Measurements from ENCODE around the gene RNF217. TPM values are rescaled to one million over a fixed set of nuclear protein-coding genes. Genes with fewer than 3 reads are reported as not detected.

Gene RNF217
- total RNA-seq, 3 donors from 2014 or later = 11.6 to 47.3 (median 15.0) TPM

- ATAC-seq (no peak), DNase-seq (no peak)
- Histone ChIP-seq H3K9me3 (no peaks in the 10 kb centered on the region), H3K36me3 (ENCODE audit: low read depth) (no peaks in the 10 kb centered on the region), H3K4me3 (no peak overlapping the region), H3K4me1 (ENCODE audit: low read depth) (no peaks in the 10 kb centered on the region)
- intact Hi-C loops (cut with DNase I, micrococcal nuclease) = no loop called here
- TF ChIP-seq CTCF (IDR thresholded peaks at IDR 0.05) = no peak
These were observed 14.2 kb upstream of the RNF217 start for GRCh38 chr6:124947971-124948451.

DNA sequence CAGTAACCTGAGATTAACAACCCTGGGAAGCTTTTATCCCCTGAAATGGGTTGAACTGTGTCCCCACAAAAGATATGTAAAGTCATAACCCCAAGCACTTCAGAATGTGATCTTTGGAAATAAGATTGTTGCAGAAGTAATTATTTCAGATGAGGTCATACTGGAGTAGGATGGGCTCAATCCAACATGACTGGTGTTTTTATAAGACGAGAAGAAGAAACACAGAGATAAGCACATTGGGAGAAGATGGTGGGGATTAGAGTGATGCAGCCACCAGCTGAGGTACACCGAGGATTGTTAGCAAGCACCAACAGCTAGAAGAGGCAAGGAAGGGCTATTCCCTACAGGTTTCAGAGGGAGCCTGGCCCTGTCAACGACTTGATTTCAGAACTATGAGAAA is 12.5 kb upstream of the RNF217 start:
- DNase-seq (no peak), ATAC-seq (no peak)
- intact Hi-C loops (cut with DNase I, micrococcal nuclease) = no loop called here
- TF ChIP-seq CTCF (IDR thresholded peaks at IDR 0.05) = no peak
- H3K4me1 ChIP-seq (ENCODE audit: low read depth) = no peaks in the 10 kb centered on the region
- H3K9me3 ChIP-seq = no peaks in the 10 kb centered on the region
- H3K36me3 ChIP-seq (ENCODE audit: low read depth) = no peaks in the 10 kb centered on the region
- no peak overlapping the region for H3K4me3 ChIP-seq

DNA sequence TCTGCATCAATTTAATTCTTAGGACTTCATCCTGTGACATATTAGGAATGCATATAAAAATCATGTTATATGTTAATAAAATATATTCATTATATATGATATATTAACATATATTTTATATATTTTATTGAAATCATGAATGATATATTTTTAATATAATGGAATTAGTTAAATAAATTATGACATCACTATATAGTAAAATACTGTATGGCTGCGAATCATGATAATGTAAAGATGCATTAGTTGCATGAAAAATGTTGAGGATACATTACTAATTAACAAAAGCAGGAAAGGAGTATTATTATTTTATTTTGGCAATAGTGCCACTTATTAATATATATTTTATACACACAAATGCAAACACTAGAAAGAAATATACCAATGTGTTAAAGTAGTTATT is 8.4 kb upstream of the RNF217 start:
- no peak for TF ChIP-seq CTCF (IDR thresholded peaks at IDR 0.05)
- Histone ChIP-seq H3K4me3 (no peak overlapping the region), H3K4me1 (ENCODE audit: low read depth) (no peaks in the 10 kb centered on the region), H3K9me3 (no peaks in the 10 kb centered on the region), H3K36me3 (ENCODE audit: low read depth) (no peaks in the 10 kb centered on the region)
- intact Hi-C loops (cut with DNase I, micrococcal nuclease) = no loop called here
- ATAC-seq = no peak
- no peak for DNase-seq

GRCh38 chr6:124955108-124955856 is 7.0 kb upstream of the RNF217 start:
- Histone ChIP-seq H3K36me3 (ENCODE audit: low read depth) (no peaks in the 10 kb centered on the region), H3K4me1 (ENCODE audit: low read depth) (no peaks in the 10 kb centered on the region), H3K4me3 (no peak overlapping the region), H3K9me3 (no peaks in the 10 kb centered on the region)
- DNase-seq (no peak), ATAC-seq (no peak)
- no peak for TF ChIP-seq CTCF (IDR thresholded peaks at IDR 0.05)
- intact Hi-C loops (cut with DNase I, micrococcal nuclease) = no loop called here

DNA sequence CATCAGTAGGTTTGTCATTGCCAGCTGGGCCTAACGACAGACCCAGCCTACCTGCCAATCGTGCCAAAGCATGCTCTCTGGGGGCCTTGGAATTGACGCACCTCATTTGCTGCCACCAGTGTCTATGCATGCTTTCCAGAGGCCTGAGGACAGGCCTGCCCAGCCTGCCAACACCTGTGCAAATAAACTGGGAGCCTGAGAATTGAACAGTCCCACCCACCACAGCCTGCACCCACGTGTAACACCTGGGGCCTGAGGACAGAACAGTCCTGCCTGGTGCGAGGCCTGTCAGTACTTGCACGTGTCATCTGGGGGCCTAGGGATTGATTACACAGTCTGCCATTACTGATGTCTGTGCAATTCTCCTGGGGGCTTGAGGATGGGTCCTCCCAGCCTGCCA is 6.2 kb upstream of the RNF217 start:
- Histone ChIP-seq H3K4me1 (ENCODE audit: low read depth) (no peaks in the 10 kb centered on the region), H3K4me3 (no peak overlapping the region), H3K9me3 (no peaks in the 10 kb centered on the region), H3K36me3 (ENCODE audit: low read depth) (no peaks in the 10 kb centered on the region)
- no peak for TF ChIP-seq CTCF (IDR thresholded peaks at IDR 0.05)
- no peak for ATAC-seq
- no peak for DNase-seq
- intact Hi-C loops (cut with DNase I, micrococcal nuclease) = no loop called here

Data from mucosa of descending colon (tissue), 3 donors.